H9 (cell line): ENCODE measurements around the gene MSH4. TPM values are rescaled to one million over a fixed set of nuclear protein-coding genes. Genes with fewer than 3 reads are reported as not detected.
A peak's percentile ranks its signal among the peaks of the same experiment; 100 is the strongest.
"Not testable (repeated sequence)": the region's sequence is repeated elsewhere in the genome, so short reads cannot be mapped to it uniquely, and the experiment has no call there.

Experiments used
- DNase-seq: peaks from one replicate; pipeline ENCODE4 v3.0.0-alpha.2; 2017
- H2AFZ ChIP-seq: one replicate; pipeline ENCODE4 v1.6.1; 2013; ENCODE audit warnings: mild to moderate bottlenecking, low read length, control low read depth, moderate library complexity
- H2AK5ac ChIP-seq: 2 replicates; pipeline ENCODE4 v1.6.1; 2013; ENCODE audit warnings: low read length, control low read depth, mixed read lengths; ENCODE audit not compliant: insufficient read length
- H2BK120ac ChIP-seq: one replicate; pipeline ENCODE4 v1.6.1; 2013; ENCODE audit warnings: low read depth, mild to moderate bottlenecking, low read length, control low read depth, inconsistent platforms; ENCODE audit not compliant: poor library complexity, severe bottlenecking
- H2BK12ac ChIP-seq: 2 replicates; pipeline ENCODE4 v1.6.1; 2013; ENCODE audit warnings: low read length, control low read depth, mixed read lengths, low read depth; ENCODE audit not compliant: insufficient read length
- H2BK15ac ChIP-seq: 2 replicates; pipeline ENCODE4 v1.6.1; 2013; ENCODE audit warnings: low read depth, low read length, control low read depth
- H2BK20ac ChIP-seq: one replicate; pipeline ENCODE4 v1.6.1; 2013; ENCODE audit warnings: low read depth, mild to moderate bottlenecking, low read length, control low read depth, inconsistent platforms; ENCODE audit not compliant: poor library complexity, severe bottlenecking
- H2BK5ac ChIP-seq: 2 replicates; pipeline ENCODE4 v1.6.1; 2013; ENCODE audit warnings: low read length, control low read depth, mixed read lengths; ENCODE audit not compliant: insufficient read length
- H3K14ac ChIP-seq: 2 replicates; pipeline ENCODE4 v1.6.1; 2013; ENCODE audit warnings: low read length, control low read depth; ENCODE audit not compliant: insufficient read depth
- H3K18ac ChIP-seq: 2 replicates; pipeline ENCODE4 v1.6.1; 2013; ENCODE audit warnings: low read depth, mild to moderate bottlenecking, mixed read lengths, low read length, control low read depth; ENCODE audit not compliant: insufficient read length
- H3K23ac ChIP-seq: 2 replicates; pipeline ENCODE4 v1.6.1; 2013; ENCODE audit warnings: low read length, control low read depth, mixed read lengths, low read depth; ENCODE audit not compliant: insufficient read length
- H3K23me2 ChIP-seq: 2 replicates; pipeline ENCODE4 v1.6.1; 2013; ENCODE audit warnings: low read depth, mild to moderate bottlenecking, mixed read lengths, low read length, control low read depth; ENCODE audit not compliant: insufficient read length, poor library complexity, severe bottlenecking
- H3K27ac ChIP-seq: 2 replicates; pipeline ENCODE4 v1.5.1; 2013; ENCODE audit warnings: low read length, control low read depth, mixed read lengths, low read depth; ENCODE audit not compliant: insufficient read length
- H3K27me3 ChIP-seq: 2 replicates; pipeline ENCODE4 v1.6.1; 2013; ENCODE audit warnings: low read length, control low read depth, inconsistent platforms; ENCODE audit not compliant: insufficient read depth
- H3K4ac ChIP-seq: 2 replicates; pipeline ENCODE4 v1.6.1; 2013; ENCODE audit warnings: low read depth, mild to moderate bottlenecking, control low read depth, inconsistent platforms, low read length, moderate library complexity
- H3K4me1 ChIP-seq: 2 replicates; pipeline ENCODE4 v1.6.1; 2013; ENCODE audit warnings: low read length, control low read depth, inconsistent platforms; ENCODE audit not compliant: insufficient read depth
- H3K4me2 ChIP-seq: 2 replicates; pipeline ENCODE4 v1.6.1; 2013; ENCODE audit warnings: low read length, control low read depth, mixed read lengths; ENCODE audit not compliant: insufficient read length, insufficient read depth
- H3K56ac ChIP-seq: 2 replicates; pipeline ENCODE4 v1.6.1; 2013; ENCODE audit warnings: low read depth, mild to moderate bottlenecking, mixed read lengths, low read length, control low read depth; ENCODE audit not compliant: insufficient read length
- H3K79me1 ChIP-seq: 2 replicates; pipeline ENCODE4 v1.6.1; 2013; ENCODE audit warnings: low read depth, mild to moderate bottlenecking, moderate library complexity, low read length, control low read depth, inconsistent platforms; ENCODE audit not compliant: insufficient read depth, poor library complexity, severe bottlenecking
- H3K79me2 ChIP-seq: 2 replicates; pipeline ENCODE4 v1.6.1; 2013; ENCODE audit warnings: low read length, control low read depth, inconsistent platforms; ENCODE audit not compliant: insufficient read depth
- H3K9ac ChIP-seq: 2 replicates; pipeline ENCODE4 v1.6.1; 2013; ENCODE audit warnings: low read length, control low read depth, mixed read lengths; ENCODE audit not compliant: insufficient read length; ENCODE audit errors: extremely low read depth
- H3K9me3 ChIP-seq: one replicate; pipeline ENCODE4 v1.6.1; 2013; ENCODE audit warnings: low read depth, low read length, inconsistent platforms; ENCODE audit not compliant: control insufficient read depth
- H3T11ph ChIP-seq: one replicate; pipeline ENCODE4 v1.6.1; 2013; ENCODE audit warnings: mild to moderate bottlenecking, low read length, control low read depth, inconsistent platforms
- H4K20me1 ChIP-seq: one replicate; pipeline ENCODE4 v1.6.1; 2013; ENCODE audit not compliant: control insufficient read depth, insufficient read length, insufficient read depth
- H4K5ac ChIP-seq: 2 replicates; pipeline ENCODE4 v1.6.1; 2013; ENCODE audit warnings: low read depth, mild to moderate bottlenecking, mixed read lengths, low read length, control low read depth; ENCODE audit not compliant: insufficient read length
- H4K8ac ChIP-seq: replicated peaks from 2 replicates; pipeline ENCODE4 v1.6.1; 2013; ENCODE audit warnings: low read length, control low read depth, mixed read lengths, low read depth; ENCODE audit not compliant: insufficient read length
- H4K91ac ChIP-seq: 2 replicates; pipeline ENCODE4 v1.6.1; 2013; ENCODE audit warnings: low read depth, mild to moderate bottlenecking, moderate library complexity, mixed read lengths, low read length, control low read depth; ENCODE audit not compliant: insufficient read length
- H3K27ac Mint-ChIP-seq, 3 experiments: 2 replicates in 2 of 3; 3 replicates in 1 of 3; pipeline ENCODE4 v1.8.0; 2020 to 2021; ENCODE audit warnings: mixed read lengths in 3 of 3, mild to moderate bottlenecking in 1 of 3, moderate library complexity in 1 of 3
- H3K27me3 Mint-ChIP-seq: 2 replicates; pipeline ENCODE4 v1.8.0; 2021; ENCODE audit warnings: low read depth, mild to moderate bottlenecking, moderate library complexity, mixed read lengths
- H3K36me3 Mint-ChIP-seq, 3 experiments: 2 replicates in 2 of 3; 3 replicates in 1 of 3; pipeline ENCODE4 v1.8.0; 2020 to 2021; ENCODE audit warnings: low read depth in 3 of 3, mixed read lengths in 3 of 3; ENCODE audit not compliant: insufficient read depth in 1 of 3
- H3K4me1 Mint-ChIP-seq, 2 experiments: 2 replicates each; pipeline ENCODE4 v1.8.0; 2020; ENCODE audit warnings: mixed read lengths in 2 of 2
- H3K4me3 Mint-ChIP-seq, 2 experiments: 2 replicates in 1 of 2; 3 replicates in 1 of 2; pipeline ENCODE4 v1.8.0; 2020 to 2021; ENCODE audit warnings: mild to moderate bottlenecking in 2 of 2, mixed read lengths in 2 of 2, moderate library complexity in 1 of 2
- H3K9me3 Mint-ChIP-seq, 2 experiments: 2 replicates in 1 of 2; 3 replicates in 1 of 2; pipeline ENCODE4 v1.8.0; 2020; ENCODE audit warnings: mild to moderate bottlenecking in 2 of 2, mixed read lengths in 2 of 2, moderate library complexity in 1 of 2
- CTCF ChIP-seq: fragments of 200-600 bp; sonication (generic); conservative IDR thresholded peaks from 3 replicates; pipeline ENCODE4 v1.8.0; 2021; ENCODE audit warnings: antibody characterized with exemption, mild to moderate bottlenecking
- WGBS: extraction: QIAGEN DNeasy Blood & Tissue Kit; methylation state at CpG from one replicate; pipeline ENCODE4 v1.1.7; 2013; ENCODE audit warnings: missing lambda C conversion rate, low lambda C conversion rate, mixed read lengths; ENCODE audit not compliant: insufficient read length; ENCODE audit errors: extremely low coverage; 5-methylcytosine and 5-hydroxymethylcytosine counted together
- long read RNA-seq: library from polyadenylated mRNA; unstranded; transcript quantifications from one replicate; pipeline ENCODE4 v2.0.0, GENCODE V29; 2020
- total RNA-seq: library from RNA; stranded (reverse); gene quantifications from 2 replicates; pipeline ENCODE4 v1.2.1, GENCODE V29; 2021

Gene MSH4
- total RNA-seq, result 0.53 and 0.63 TPM in 2 replicates
- long read RNA-seq, partial matches to known transcripts, result 0 of 1 reads
- long read RNA-seq, other reads (novel, unspliced or antisense), result 1 of 1 reads

GRCh38 chr1:75796376-75797272, at the start of gene MSH4:
Gene MSH4, plus strand, starts transcription at chr1:75796882. Its CDS starts 104 bp downstream, at chr1:75796986.
- H3K23ac ChIP-seq, result no peak within 1 kb of the TSS
- no peaks in the 10 kb centered on the region for H3K27me3 ChIP-seq
- no peaks in the 10 kb centered on the region for H3K79me1 ChIP-seq
- H3K9me3 ChIP-seq, result no peaks in the 10 kb centered on the region
- no CpG with 5 or more reads among the region's 34 CpGs for WGBS
- no peak within 1 kb of the TSS for H3T11ph ChIP-seq
- H4K8ac ChIP-seq, result no peak within 1 kb of the TSS
- no peak within 1 kb of the TSS for H2BK20ac ChIP-seq
- no peak within 1 kb of the TSS for H4K91ac ChIP-seq
- H2AK5ac ChIP-seq, result no peak within 1 kb of the TSS
- Mint-ChIP-seq H3K27ac (peak within 1 kb of the TSS; percentile 16 to 49 (median 44); a peak in 5 of 7 replicates), H3K36me3 (peaks cover 30 to 68% (median 42%) of the 10 kb centered on the region in 3 experiments; a peak in 6 of 7 replicates), H3K27me3 (no peaks in the 10 kb centered on the region; the same call in 1 of the 2 replicates), H3K4me1 (peaks cover 0 to 7% of the 10 kb centered on the region in 2 experiments; a peak in 2 of 4 replicates), H3K9me3 (no peaks in the 10 kb centered on the region), H3K4me3 (no peak within 1 kb of the TSS)
- H2BK120ac ChIP-seq, result no peak within 1 kb of the TSS
- no peak within 1 kb of the TSS for H3K27ac ChIP-seq
- H3K4me1 ChIP-seq, result no peaks in the 10 kb centered on the region
- no peak within 1 kb of the TSS for H3K4me2 ChIP-seq
- H3K56ac ChIP-seq, result no peak within 1 kb of the TSS
- H3K9ac ChIP-seq, result no peak within 1 kb of the TSS
- no peak within 1 kb of the TSS; the same call in 1 of the 2 replicates for H3K14ac ChIP-seq
- H3K4ac ChIP-seq, result no peak within 1 kb of the TSS
- DNase-seq, result peak; percentile 66
- no peak within 1 kb of the TSS for H2AFZ ChIP-seq
- H4K20me1 ChIP-seq, result no peaks in the 10 kb centered on the region
- no peak within 1 kb of the TSS for H2BK15ac ChIP-seq
- no peak for TF ChIP-seq CTCF
- H3K23me2 ChIP-seq, result no peaks in the 10 kb centered on the region
- H2BK12ac ChIP-seq, result no peak within 1 kb of the TSS
- H2BK5ac ChIP-seq, result no peak within 1 kb of the TSS
- H3K79me2 ChIP-seq, result no peaks in the 10 kb centered on the region
- H3K18ac ChIP-seq, result no peak within 1 kb of the TSS
- H4K5ac ChIP-seq, result peak within 1 kb of the TSS; percentile 43

GRCh38 chr1:75757210-75757609, 39.5 kb upstream of the MSH4 start:
- not testable (repeated sequence) for H3K56ac ChIP-seq, H2BK120ac ChIP-seq, H3K79me1 ChIP-seq, H3K9me3 ChIP-seq, H3K23ac ChIP-seq, H3K23me2 ChIP-seq, H3K79me2 ChIP-seq, H3K27ac ChIP-seq, H3K27me3 Mint-ChIP-seq, H2AFZ ChIP-seq, H3K18ac ChIP-seq, H4K8ac ChIP-seq, H4K91ac ChIP-seq, H4K20me1 ChIP-seq, H2AK5ac ChIP-seq, H3K27ac Mint-ChIP-seq, H3K27me3 ChIP-seq, H3K4ac ChIP-seq, H2BK20ac ChIP-seq, H3K9ac ChIP-seq, H3K4me2 ChIP-seq, DNase-seq, H3K4me1 ChIP-seq, H4K5ac ChIP-seq, H2BK15ac ChIP-seq, H3K14ac ChIP-seq, H2BK5ac ChIP-seq, H3T11ph ChIP-seq, H3K4me3 Mint-ChIP-seq, H3K4me1 Mint-ChIP-seq, H2BK12ac ChIP-seq
- peaks cover 39 to 50% of the 10 kb centered on the region in 2 experiments for H3K9me3 Mint-ChIP-seq
- H3K36me3 Mint-ChIP-seq, result peaks cover 54 to 74% (median 72%) of the 10 kb centered on the region in 3 experiments
